NCI-H526 (cell line): ENCODE results near the gene DAPL1.
A peak's percentile ranks its signal among the peaks of the same experiment; 100 is the strongest.

Experiments used
- DNase-seq, 2 experiments: peaks; one replicate each; lab custom pipeline; 2025; lab: John Stamatoyannopoulos, UW

DAPL1 gene, protein sequence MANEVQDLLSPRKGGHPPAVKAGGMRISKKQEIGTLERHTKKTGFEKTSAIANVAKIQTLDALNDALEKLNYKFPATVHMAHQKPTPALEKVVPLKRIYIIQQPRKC

DNA sequence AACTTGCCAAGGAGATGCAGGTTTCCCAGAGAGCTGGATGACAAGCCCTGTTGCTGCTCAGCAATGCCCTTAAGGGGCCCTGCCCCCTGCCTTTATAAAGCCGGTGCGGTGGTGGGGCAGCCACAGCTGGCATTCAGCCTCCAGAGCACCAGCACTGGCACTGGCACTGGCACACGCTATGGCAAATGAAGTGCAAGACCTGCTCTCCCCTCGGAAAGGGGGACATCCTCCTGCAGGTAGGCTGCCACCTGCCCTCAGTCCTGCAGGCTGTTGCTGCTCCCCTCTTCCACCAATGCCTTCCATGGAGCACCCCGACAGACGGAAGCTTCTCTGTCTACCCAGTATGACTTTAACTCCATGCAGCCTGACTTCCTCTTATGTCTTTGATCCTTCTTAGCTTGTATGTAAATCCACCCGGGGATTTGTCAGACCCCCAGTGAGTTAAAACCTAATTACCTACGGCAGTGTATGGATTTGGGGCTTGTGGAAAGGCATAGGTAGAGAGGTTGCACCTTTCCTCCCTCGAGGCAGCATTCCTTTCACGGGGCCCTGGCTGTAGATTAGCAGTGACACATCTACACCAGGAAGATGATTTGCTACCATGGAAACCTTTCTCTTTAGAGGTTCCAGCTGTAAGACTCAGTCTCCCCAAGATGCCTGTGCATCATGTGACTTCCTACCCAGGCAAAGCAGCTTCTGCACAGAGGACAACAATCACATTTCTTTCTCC, at the start of gene DAPL1:
Gene DAPL1, plus strand, starts transcription at position 123 of the 730 bp plus-strand sequence. Its CDS starts 56 bp downstream, at position 179.
- DNase-seq, result peak in 1 of 2 experiments; percentile 61

GRCh38 chr2:158745866-158746382, 49.2 kb upstream of the DAPL1 start:
- DNase-seq, result no peak

DNA sequence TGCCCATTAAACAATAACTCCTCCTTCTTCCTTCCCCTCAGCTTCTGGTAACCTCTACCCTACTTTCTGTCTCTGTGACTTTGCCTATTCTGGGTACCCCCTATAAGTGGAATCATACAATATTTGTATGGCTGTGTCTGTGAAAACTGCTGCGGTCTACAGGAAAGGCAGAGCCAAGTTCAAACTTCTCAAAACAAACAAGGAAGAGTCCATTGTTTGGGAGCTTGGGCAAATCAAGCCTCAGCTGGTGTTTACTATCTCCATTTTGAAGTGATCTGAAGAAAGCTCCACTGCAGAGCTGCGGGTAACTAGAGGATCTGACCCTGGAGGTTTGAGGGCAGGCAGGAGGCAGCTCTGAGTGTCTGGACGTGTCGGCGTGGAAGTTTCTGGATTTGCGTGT, 48.6 kb upstream of the DAPL1 start:
- DNase-seq, result no peak

- no peak for DNase-seq
Observed at GRCh38 chr2:158747281-158747680, 47.8 kb upstream of the DAPL1 start.

DNA sequence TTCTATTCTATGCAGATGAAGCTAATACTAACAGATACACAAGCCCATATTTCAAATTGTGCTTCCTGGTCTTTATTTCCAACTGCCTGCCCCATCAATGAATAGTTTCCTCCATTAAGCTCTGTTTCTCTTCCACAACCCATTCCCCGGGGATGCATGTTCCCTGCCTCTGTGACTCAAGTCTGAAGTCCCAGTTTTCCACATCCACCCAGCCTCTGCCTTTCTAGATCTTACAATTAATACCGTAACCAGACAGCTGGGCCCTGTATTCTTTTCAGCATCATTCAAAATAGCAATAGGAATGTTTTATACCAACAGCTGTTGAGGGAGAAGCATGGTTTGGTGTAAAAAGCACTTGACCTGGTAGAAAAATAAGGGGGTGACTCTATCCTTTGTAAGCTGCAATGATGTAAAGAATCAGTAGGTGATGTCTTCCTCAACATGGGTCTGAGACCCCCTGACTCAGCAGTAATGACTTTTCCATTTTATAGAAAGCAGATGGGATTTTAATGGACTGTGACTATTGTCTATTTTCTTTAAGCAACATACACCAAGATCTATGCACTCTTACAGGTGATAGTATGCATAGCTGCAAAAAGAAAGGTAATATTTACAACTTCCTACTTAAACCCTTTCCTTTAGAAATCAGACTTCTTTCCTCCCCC, 46.1 kb upstream of the DAPL1 start:
- no peak for DNase-seq

DNA sequence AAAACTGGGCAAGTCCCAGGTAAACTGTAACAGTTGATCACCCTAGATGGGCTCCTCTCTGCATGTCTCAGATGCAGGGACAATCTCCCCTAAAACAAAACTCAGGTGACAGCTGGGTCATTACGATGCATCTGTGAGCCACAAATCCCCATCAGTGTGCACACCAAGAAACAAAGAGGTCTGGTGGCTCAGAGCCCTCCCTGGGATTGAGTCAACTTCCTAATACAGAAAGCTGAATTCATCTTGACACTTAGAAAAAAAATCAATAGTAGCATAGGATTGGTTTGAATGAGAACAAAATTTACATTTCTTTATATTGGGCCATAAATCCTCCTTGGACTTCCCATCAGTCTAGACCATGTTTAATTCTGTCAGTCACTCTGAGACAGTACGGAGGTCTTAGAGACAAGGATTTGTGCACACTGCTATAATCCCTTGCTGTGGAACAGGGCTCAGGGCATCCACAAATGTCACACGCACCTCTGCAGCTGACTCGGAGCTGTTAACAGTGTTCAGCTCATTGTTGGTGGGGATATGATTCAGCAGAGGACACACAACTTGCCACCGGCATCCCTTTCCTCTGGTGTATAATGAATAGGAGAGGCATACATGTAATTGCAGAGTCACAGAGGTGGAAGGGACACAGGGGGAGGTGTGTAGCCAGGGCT, 44.5 kb upstream of the DAPL1 start:
- DNase-seq, result no peak

- DNase-seq, result peak; percentile 19 to 59
Observed at GRCh38 chr2:158753641-158754611, 41.2 kb upstream of the DAPL1 start.

DNA sequence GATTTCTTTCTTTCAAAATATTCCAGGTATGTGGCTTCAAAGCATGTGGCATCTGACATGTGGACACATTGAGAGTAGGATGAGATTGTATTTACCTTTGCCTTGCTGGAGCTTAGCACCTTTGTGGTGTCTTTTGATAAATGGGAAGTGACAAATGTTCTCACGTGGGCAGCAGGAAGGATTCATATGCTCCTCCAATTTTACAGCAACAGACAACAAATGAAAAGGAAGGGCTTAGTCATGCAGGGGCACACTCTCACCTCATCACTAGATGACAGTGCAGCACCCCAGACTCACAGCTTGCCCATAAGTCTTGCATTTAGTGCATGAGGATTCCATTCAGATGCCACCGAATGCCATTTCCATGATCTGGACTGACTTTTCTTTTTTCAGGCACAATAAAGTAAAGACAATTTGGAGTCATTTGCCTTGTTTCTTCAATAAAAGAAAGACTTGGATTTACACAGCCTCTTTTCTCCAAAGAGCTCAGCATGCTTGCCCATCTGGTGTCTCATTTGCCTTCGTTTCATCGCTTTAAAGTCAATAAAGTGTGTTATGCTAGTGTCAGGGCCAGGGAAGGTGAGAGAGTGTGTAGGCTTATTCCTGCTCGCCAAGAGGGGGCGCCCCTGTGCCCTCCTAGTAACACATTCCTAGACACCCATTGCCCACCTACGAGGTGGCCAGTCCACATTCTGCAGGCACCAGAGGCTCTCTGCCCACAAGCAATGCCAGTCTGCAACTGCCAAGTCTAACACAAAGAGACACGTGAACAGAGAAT, 39.6 kb upstream of the DAPL1 start:
- peak in 1 of 2 experiments; percentile 21 for DNase-seq

GRCh38 chr2:158756331-158756730, 38.8 kb upstream of the DAPL1 start:
- DNase-seq, result no peak

DNA sequence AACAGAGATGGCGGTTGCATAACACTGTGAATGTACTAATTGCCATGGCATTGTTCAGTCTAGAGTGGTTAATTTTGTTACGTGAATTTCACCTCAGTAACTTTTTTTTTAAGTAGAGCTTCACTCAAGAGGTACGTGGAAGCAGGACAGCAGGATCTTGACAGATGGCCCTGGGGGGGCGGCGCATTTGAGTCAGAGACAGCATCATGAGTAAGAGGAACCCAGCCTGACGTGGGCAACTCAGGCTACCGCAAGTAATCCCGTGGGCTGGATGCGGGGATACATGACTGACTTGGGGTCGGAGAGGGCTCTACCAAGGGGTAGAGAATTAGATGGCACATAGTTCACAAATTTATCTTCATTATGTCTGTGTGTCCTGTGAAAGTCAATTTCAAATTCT, 38.1 kb upstream of the DAPL1 start:
- no peak for DNase-seq

DNA sequence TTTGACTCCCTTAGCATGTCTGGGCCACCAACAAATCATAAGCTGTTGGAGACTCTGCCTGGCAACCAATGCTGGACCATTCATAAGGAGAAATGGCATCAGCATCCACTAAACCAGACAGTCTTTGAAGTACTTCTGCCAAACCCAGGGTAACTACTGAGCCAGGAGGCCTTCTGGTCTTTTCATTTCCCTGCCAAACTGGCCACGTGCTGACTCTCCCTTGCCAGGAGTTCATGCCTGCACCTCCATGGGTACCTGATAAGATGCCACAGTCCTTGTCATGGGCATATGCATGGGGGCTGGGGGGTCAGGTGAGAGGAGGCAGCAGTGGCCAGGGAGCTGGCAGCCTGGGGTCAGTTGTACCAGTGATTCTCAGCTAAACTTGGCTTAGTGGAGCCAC, 34.2 kb upstream of the DAPL1 start:
- DNase-seq, result no peak

- no peak for DNase-seq
Observed at GRCh38 chr2:158761621-158762020, 33.5 kb upstream of the DAPL1 start.

- DNase-seq, result no peak
Observed at GRCh38 chr2:158762336-158762735, 32.8 kb upstream of the DAPL1 start.

- no peak for DNase-seq
Observed at GRCh38 chr2:158766524-158766923, 28.6 kb upstream of the DAPL1 start.

DNA sequence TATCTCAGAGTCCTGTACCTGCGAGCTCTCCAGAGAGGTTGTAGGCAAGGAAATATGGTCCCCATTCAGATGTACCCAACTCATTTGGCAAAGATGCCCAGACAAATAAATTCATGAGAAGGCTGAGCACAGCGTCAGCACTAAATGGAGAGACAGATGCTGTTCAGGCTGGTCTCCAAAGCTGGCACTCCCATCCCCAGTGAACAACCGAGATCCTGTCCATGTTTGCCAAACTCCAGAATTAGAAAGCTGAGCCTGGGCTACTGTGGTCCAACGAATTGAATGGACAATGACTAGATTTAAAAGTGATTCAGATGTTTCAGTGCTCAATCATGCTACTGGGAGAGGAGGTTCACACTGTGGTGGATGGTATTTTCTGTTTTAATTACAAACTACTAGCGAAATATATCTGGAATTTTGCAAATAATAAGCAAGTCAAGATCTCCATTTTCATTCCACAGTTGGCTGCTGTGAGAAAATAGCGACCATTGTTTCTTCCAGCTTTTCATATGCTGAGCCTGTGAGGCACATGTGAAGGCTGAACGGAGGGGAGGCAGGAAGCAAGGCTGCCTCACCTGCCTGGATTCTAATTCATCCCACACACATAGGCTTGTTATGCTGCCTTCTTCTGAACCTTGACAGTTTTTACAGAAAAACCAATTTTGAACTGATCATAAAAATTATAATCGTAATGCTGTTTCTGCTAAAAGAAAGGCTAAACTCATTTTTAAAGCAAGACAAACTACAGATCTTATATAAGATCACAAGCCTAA, 22.6 kb upstream of the DAPL1 start:
- no peak for DNase-seq

DNA sequence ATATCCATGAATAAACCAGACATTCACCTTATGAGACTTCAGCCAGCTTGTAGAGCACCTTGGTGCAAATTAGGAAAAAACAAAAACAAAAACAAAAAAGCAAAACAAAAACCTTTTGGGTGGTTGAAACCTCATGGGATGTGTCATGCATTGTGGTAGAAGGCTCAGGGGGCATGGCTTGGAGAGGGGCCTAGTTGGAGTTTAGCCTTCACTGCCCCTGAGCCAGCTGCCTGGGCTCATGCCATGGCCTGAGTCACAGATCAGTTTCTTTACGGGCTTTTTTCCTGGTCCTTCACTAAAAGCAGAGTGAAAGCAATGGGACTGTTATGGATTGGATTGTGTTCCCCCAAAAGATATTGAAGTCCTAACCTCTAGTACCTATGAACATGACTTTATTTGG, 22.0 kb upstream of the DAPL1 start:
- no peak for DNase-seq

DNA sequence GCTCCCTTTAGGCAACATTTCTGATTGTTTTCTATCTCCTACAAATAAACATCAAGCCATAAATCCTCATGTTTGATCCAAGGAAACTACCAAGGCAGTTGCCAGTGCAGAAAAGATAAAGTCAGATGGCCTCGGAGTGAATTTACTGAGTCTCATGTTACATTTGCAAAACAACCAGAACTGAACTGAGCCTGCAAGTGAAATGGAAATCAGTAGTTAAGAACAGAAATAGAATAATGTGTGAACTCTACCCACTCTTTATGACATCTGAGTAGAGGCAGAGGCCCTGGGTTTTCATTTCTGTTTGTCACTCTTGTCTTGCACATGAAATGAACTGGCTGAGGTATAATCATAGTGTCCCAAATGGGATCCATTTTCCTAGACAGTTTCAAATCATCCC, 20.4 kb upstream of the DAPL1 start:
- peak; percentile 56 to 74 for DNase-seq

DNA sequence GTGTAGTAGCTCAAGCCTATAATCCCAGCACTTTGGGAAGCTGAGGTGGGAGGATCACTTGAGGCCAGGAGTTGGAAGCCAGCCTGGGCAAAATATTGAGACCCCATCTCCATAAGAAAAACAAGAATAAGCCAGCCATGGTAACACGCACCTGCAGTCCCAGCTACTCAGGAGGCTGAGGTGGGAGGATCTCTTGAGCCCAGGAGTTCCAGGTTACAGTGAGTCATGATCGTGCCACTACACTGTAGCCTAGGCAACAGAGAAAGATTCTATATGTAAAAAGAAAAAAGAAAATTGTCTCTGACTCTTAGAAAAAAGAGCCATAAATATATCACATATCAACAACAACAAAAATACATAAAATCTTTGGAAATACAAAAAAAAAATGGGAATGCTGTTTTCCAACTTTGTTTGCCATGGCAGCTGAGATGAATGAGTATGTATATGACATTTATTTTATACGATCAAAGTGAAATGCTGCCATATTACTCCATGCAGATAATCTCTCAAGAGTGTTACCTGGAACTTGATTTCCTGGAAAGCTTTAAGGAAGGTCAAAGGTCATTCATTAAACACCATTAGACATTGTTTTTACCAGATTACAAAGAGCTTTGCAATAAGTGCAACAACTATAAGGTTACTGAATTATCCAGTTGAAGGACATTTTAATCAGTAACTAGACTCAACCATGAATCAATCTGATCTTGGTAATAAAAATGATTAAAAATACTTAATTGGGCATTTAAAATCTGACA, 19.7 kb upstream of the DAPL1 start:
- peak in 1 of 2 experiments; percentile 3 for DNase-seq

DNA sequence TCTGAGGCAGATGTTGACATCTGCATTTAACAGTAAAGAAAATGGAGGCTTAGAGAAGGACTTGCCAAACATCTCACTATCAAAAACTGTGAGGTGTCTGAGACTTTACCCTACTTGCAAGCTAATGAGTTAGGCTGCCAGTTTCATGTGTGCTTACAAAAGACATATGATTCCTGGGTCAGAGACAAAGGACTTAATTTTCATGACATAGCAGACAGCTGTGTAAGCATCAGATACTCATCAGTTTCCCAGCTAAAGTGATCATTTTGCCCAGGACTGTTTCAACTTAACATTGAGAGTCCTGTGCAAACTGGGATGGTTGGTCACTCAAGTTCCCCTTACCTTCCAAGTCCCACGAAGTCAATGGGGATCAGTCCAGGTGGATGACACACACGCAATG, 18.9 kb upstream of the DAPL1 start:
- peak; percentile 61 to 68 for DNase-seq
